SK-MEL-5 (cell line): ENCODE data around the gene LIMCH1. TPM values are rescaled to one million over a fixed set of nuclear protein-coding genes. Genes with fewer than 3 reads are reported as not detected.
A peak's percentile ranks its signal among the peaks of the same experiment; 100 is the strongest.

ENCODE experiments used
- DNase-seq: peaks from one replicate; pipeline ENCODE4 v3.0.0-alpha.2; 2016; ENCODE audit warnings: low read depth, low spot score
- in situ Hi-C: cut with HindIII; loops from 2 replicates; pipeline ENCODE4 v1.10.0; 2016; ENCODE audit warnings: low sequenced_read_pairs, high pct_unique_total_duplicates, low pct_unique_long_range_greater_than_20kb
- total RNA-seq: library from RNA; depleted of rRNA; stranded (reverse); fragments of >200 nt; shearing (Covaris generic); gene quantifications from 2 replicates; pipeline ENCODE4 v1.2.3, GENCODE V29; 2014

LIMCH1 gene
- total RNA-seq, 1 experiment from 2014 or later: 15.8 TPM

GRCh38 chr4:41546638-41547037 lies 8.7 kb downstream of the LIMCH1 start:
- no peak for DNase-seq
- in situ Hi-C loops: no loop called here

GRCh38 chr4:41548305-41548880 lies 10.4 kb downstream of the LIMCH1 start:
- in situ Hi-C loops: no loop called here
- no peak for DNase-seq

- DNase-seq: no peak
- in situ Hi-C loops: no loop called here
Observed at GRCh38 chr4:41549478-41549877, 11.5 kb downstream of the LIMCH1 start.

GRCh38 chr4:41550308-41550707 lies 12.4 kb downstream of the LIMCH1 start:
- in situ Hi-C loops: no loop called here
- no peak for DNase-seq

GRCh38 chr4:41551536-41551935 lies 13.6 kb downstream of the LIMCH1 start:
- in situ Hi-C loops: no loop called here
- DNase-seq: no peak

- in situ Hi-C loops: no loop called here
- no peak for DNase-seq
Observed at GRCh38 chr4:41554905-41555304, 16.9 kb downstream of the LIMCH1 start.

- DNase-seq: no peak
- in situ Hi-C loops: no loop called here
Observed at GRCh38 chr4:41556526-41556925, 18.6 kb downstream of the LIMCH1 start.

GRCh38 chr4:41559940-41560516 lies 22.1 kb downstream of the LIMCH1 start:
- no peak for DNase-seq
- in situ Hi-C loops: no loop called here

- no peak for DNase-seq
Observed at GRCh38 chr4:41561244-41561643, 23.3 kb downstream of the LIMCH1 start.

GRCh38 chr4:41567186-41567585 lies 29.2 kb downstream of the LIMCH1 start:
- no peak for DNase-seq
- in situ Hi-C loops: no loop called here

More at GRCh38 chr4:41561244-41561643, 23.3 kb downstream of the LIMCH1 start:
- in situ Hi-C loops: no loop called here

- DNase-seq: no peak
- in situ Hi-C loops: no loop called here
Observed at GRCh38 chr4:41568363-41568762, 30.4 kb downstream of the LIMCH1 start.

- DNase-seq: no peak
- in situ Hi-C loops: no loop called here
Observed at GRCh38 chr4:41569961-41570360, 32.0 kb downstream of the LIMCH1 start.

- in situ Hi-C loops: no loop called here
- no peak for DNase-seq
Observed at GRCh38 chr4:41571422-41571821, 33.5 kb downstream of the LIMCH1 start.

- in situ Hi-C loops: no loop called here
- DNase-seq: no peak
Observed at GRCh38 chr4:41572516-41572915, 34.6 kb downstream of the LIMCH1 start.

GRCh38 chr4:41572956-41573355 lies 35.0 kb downstream of the LIMCH1 start:
- no peak for DNase-seq
- in situ Hi-C loops: no loop called here

GRCh38 chr4:41573502-41574001 lies 35.6 kb downstream of the LIMCH1 start:
- DNase-seq: no peak
- in situ Hi-C loops: no loop called here

GRCh38 chr4:41575207-41575606 lies 37.2 kb downstream of the LIMCH1 start:
- in situ Hi-C loops: no loop called here
- DNase-seq: no peak

- DNase-seq: peak; percentile 7
- in situ Hi-C loops: no loop called here
Observed at GRCh38 chr4:41575665-41576064, 37.7 kb downstream of the LIMCH1 start.

- in situ Hi-C loops: no loop called here
- no peak for DNase-seq
Observed at GRCh38 chr4:41579043-41579442, 41.1 kb downstream of the LIMCH1 start.
